Keratinocyte (primary cell): Measurements from ENCODE around the gene PTPRB.

Experiments
- EZH2 ChIP-seq: IDR thresholded peaks from one replicate; pipeline ENCODE4 v1.6.1; 2012; ENCODE audit warnings: inconsistent platforms, mild to moderate bottlenecking, low read length, moderate library complexity
- TF ChIP-seq, protein P1 (sequence below), 3 experiments: IDR thresholded peaks in 1 of 3; conservative IDR thresholded peaks in 1 of 3; optimal IDR thresholded peaks in 1 of 3; 2 replicates in 2 of 3; 3 replicates in 1 of 3; pipeline versions ENCODE3 to v1.5.1; 2011; ENCODE audit warnings: low read length in 3 of 3, mild to moderate bottlenecking in 3 of 3, moderate library complexity in 2 of 3, control low read depth in 1 of 3, inconsistent platforms in 1 of 3; ENCODE audit not compliant: insufficient read depth in 2 of 3; ENCODE audit errors: extremely low read depth in 1 of 3

- TF ChIP-seq EZH2, result no peak
- TF ChIP-seq, protein P1, sequence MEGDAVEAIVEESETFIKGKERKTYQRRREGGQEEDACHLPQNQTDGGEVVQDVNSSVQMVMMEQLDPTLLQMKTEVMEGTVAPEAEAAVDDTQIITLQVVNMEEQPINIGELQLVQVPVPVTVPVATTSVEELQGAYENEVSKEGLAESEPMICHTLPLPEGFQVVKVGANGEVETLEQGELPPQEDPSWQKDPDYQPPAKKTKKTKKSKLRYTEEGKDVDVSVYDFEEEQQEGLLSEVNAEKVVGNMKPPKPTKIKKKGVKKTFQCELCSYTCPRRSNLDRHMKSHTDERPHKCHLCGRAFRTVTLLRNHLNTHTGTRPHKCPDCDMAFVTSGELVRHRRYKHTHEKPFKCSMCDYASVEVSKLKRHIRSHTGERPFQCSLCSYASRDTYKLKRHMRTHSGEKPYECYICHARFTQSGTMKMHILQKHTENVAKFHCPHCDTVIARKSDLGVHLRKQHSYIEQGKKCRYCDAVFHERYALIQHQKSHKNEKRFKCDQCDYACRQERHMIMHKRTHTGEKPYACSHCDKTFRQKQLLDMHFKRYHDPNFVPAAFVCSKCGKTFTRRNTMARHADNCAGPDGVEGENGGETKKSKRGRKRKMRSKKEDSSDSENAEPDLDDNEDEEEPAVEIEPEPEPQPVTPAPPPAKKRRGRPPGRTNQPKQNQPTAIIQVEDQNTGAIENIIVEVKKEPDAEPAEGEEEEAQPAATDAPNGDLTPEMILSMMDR (optimal IDR thresholded peaks at IDR 0.05 in 1 of 3, IDR thresholded peaks at IDR 0.05 in 1 of 3, conservative IDR thresholded peaks at IDR 0.05 in 1 of 3; ENCODE audit: extremely low read depth in 1 of 3, insufficient read depth in 2 of 3, low read length in 3 of 3), result no peak
Observed at GRCh38 chr12:70660620-70661219, 23.5 kb upstream of the PTPRB start.
